ENCODE results near the gene NTSR1. TPM values are rescaled to one million over a fixed set of nuclear protein-coding genes. Genes with fewer than 3 reads are reported as not detected.

Gene NTSR1
- total RNA-seq, 2 donors from 2014 or later: 0.74 TPM; not detected in 1

- no peaks in the 10 kb centered on the region for H3K27me3 ChIP-seq (replicated peaks; ENCODE audit: insufficient read depth)
These were observed 25.3 kb downstream of the NTSR1 start for GRCh38 chr20:62733891-62734290.

GRCh38 chr20:62734326-62734725, 25.7 kb downstream of the NTSR1 start:
- TF ChIP-seq CTCF (IDR thresholded peaks at IDR 0.05) (no peak), POLR2AphosphoS5 (IDR thresholded peaks at IDR 0.05) (no peak), POLR2A (IDR thresholded peaks at IDR 0.05) (no peak)

More at GRCh38 chr20:62733891-62734290, 25.3 kb downstream of the NTSR1 start:
- Histone ChIP-seq H3K27ac (no peak overlapping the region), H3K4me1 (replicated peaks) (no peaks in the 10 kb centered on the region), H3K9me3 (no peaks in the 10 kb centered on the region), H3K36me3 (no peaks in the 10 kb centered on the region), H3K4me3 (no peak overlapping the region)
- intact Hi-C loops (cut with DNase I): no loop called here
- WGBS: 79% methylated on average over 18 of the region's 18 CpGs
- no peak for TF ChIP-seq POLR2AphosphoS5 (IDR thresholded peaks at IDR 0.05)
- no peak for TF ChIP-seq POLR2A (IDR thresholded peaks at IDR 0.05)
- TF ChIP-seq CTCF (IDR thresholded peaks at IDR 0.05): no peak
- no peak for DNase-seq (ENCODE audit: low spot score)

GRCh38 chr20:62734881-62735280, 26.2 kb downstream of the NTSR1 start:
- Histone ChIP-seq H3K27me3 (replicated peaks; ENCODE audit: insufficient read depth) (no peaks in the 10 kb centered on the region), H3K27ac (no peak overlapping the region), H3K9me3 (no peaks in the 10 kb centered on the region), H3K36me3 (no peaks in the 10 kb centered on the region), H3K4me1 (replicated peaks) (no peaks in the 10 kb centered on the region), H3K4me3 (no peak overlapping the region)
- 64% methylated on average over 15 of the region's 15 CpGs for WGBS
- intact Hi-C loops (cut with DNase I): no loop called here
- no peak for DNase-seq (ENCODE audit: low spot score)
- TF ChIP-seq POLR2A (IDR thresholded peaks at IDR 0.05): no peak
- no peak for TF ChIP-seq CTCF (IDR thresholded peaks at IDR 0.05)
- TF ChIP-seq POLR2AphosphoS5 (IDR thresholded peaks at IDR 0.05): no peak

More at GRCh38 chr20:62734326-62734725, 25.7 kb downstream of the NTSR1 start:
- Histone ChIP-seq H3K27ac (no peak overlapping the region), H3K27me3 (replicated peaks; ENCODE audit: insufficient read depth) (no peaks in the 10 kb centered on the region), H3K4me1 (replicated peaks) (no peaks in the 10 kb centered on the region), H3K4me3 (no peak overlapping the region), H3K9me3 (no peaks in the 10 kb centered on the region), H3K36me3 (no peaks in the 10 kb centered on the region)
- intact Hi-C loops (cut with DNase I): no loop called here
- DNase-seq (ENCODE audit: low spot score): no peak
- WGBS: 83% methylated on average over 11 of the region's 11 CpGs

- H3K9me3 ChIP-seq: no peaks in the 10 kb centered on the region
- no peaks in the 10 kb centered on the region for H3K4me1 ChIP-seq (replicated peaks)
- DNase-seq (ENCODE audit: low spot score): no peak
- TF ChIP-seq POLR2AphosphoS5 (IDR thresholded peaks at IDR 0.05): no peak
- 48% methylated on average over 19 of the region's 19 CpGs for WGBS
- intact Hi-C loops (cut with DNase I): no loop called here
- H3K36me3 ChIP-seq: no peaks in the 10 kb centered on the region
- H3K27me3 ChIP-seq (replicated peaks; ENCODE audit: insufficient read depth): no peaks in the 10 kb centered on the region
- H3K27ac ChIP-seq: no peak overlapping the region
- no peak overlapping the region for H3K4me3 ChIP-seq
These were observed 26.7 kb downstream of the NTSR1 start for GRCh38 chr20:62735331-62735821.

- DNase-seq (ENCODE audit: low spot score): no peak
- TF ChIP-seq POLR2AphosphoS5 (IDR thresholded peaks at IDR 0.05) (no peak), POLR2A (IDR thresholded peaks at IDR 0.05) (no peak), CTCF (IDR thresholded peaks at IDR 0.05) (no peak)
- no peak overlapping the region for H3K27ac ChIP-seq
- H3K4me1 ChIP-seq (replicated peaks): no peaks in the 10 kb centered on the region
- no peaks in the 10 kb centered on the region for H3K9me3 ChIP-seq
- 95% methylated on average over 8 of the region's 8 CpGs for WGBS
- H3K4me3 ChIP-seq: no peak overlapping the region
- H3K27me3 ChIP-seq (replicated peaks; ENCODE audit: insufficient read depth): no peaks in the 10 kb centered on the region
- no peaks in the 10 kb centered on the region for H3K36me3 ChIP-seq
- intact Hi-C loops (cut with DNase I): no loop called here
These were observed 27.4 kb downstream of the NTSR1 start for GRCh38 chr20:62736026-62736406.
